Measurements from ENCODE around the gene GALNTL6.
"Not testable (repeated sequence)": the region's sequence is repeated elsewhere in the genome, so short reads cannot be mapped to it uniquely, and the experiment has no call there.

The GALNTL6 gene

DNA sequence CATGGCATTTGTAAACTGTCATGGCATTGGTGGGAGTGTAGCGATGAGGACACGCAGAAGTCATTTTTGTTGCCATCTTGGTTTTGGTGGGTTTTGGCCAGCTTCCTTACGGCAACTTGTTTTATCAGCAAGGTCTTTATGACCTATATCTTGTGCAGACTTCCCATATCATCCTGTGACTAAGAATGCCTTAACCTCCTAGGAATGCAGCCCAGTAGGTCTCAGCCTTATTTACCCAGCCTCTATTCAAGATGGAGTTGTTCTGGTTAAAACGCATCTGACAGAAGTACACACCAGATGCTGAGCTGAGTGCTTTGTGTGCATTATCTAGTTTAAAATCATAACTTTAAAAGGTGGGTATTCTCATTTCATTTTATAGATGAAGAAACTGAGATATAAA is 1086.7 kb downstream of the GALNTL6 start:
- TF ChIP-seq, protein P1, sequence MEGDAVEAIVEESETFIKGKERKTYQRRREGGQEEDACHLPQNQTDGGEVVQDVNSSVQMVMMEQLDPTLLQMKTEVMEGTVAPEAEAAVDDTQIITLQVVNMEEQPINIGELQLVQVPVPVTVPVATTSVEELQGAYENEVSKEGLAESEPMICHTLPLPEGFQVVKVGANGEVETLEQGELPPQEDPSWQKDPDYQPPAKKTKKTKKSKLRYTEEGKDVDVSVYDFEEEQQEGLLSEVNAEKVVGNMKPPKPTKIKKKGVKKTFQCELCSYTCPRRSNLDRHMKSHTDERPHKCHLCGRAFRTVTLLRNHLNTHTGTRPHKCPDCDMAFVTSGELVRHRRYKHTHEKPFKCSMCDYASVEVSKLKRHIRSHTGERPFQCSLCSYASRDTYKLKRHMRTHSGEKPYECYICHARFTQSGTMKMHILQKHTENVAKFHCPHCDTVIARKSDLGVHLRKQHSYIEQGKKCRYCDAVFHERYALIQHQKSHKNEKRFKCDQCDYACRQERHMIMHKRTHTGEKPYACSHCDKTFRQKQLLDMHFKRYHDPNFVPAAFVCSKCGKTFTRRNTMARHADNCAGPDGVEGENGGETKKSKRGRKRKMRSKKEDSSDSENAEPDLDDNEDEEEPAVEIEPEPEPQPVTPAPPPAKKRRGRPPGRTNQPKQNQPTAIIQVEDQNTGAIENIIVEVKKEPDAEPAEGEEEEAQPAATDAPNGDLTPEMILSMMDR (IDR thresholded peaks at IDR 0.05; ENCODE audit: insufficient read depth, missing control alignments), result no peak
- DNase-seq (ENCODE audit: insufficient read length, low spot score) (no peak), FAIRE-seq (no peak)

GRCh38 chr4:172900900-172901299 is 1087.7 kb downstream of the GALNTL6 start:
- DNase-seq (ENCODE audit: insufficient read length, low spot score) (no peak), FAIRE-seq (no peak)
- TF ChIP-seq, protein P1 (IDR thresholded peaks at IDR 0.05; ENCODE audit: insufficient read depth, missing control alignments), result no peak

- not testable (repeated sequence) for FAIRE-seq; DNase-seq (ENCODE audit: insufficient read length, low spot score)
Measured at GRCh38 chr4:172912468-172912867, 1099.3 kb downstream of the GALNTL6 start.

GRCh38 chr4:172917403-172917802 is 1104.2 kb downstream of the GALNTL6 start:
- not testable (repeated sequence) for FAIRE-seq; DNase-seq (ENCODE audit: insufficient read length, low spot score)

DNA sequence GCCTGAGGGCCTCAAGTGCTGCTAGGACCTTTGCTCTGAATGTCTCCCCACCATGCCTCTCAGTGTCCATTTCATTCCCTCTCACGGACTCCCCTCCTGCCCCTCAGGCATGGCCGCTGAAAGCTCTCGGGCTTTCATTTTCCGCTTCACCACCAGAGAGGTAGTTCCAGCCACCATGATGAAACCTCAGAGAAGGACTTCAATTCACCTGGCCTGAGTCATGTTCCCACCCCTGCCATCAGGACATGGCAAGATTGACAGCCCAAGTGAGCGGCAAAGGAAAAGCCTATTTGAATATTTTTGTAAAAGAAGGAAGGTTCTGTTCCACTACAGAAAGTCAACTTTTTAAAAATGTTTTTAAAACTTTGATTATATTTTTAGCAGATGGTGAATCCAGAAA is 1106.1 kb downstream of the GALNTL6 start:
- FAIRE-seq, result no peak
- DNase-seq (ENCODE audit: insufficient read length, low spot score), result no peak
- TF ChIP-seq, protein P1 (IDR thresholded peaks at IDR 0.05; ENCODE audit: insufficient read depth, missing control alignments), result no peak

GRCh38 chr4:172927096-172927814 is 1114.1 kb downstream of the GALNTL6 start:
- FAIRE-seq (no peak), DNase-seq (ENCODE audit: insufficient read length, low spot score) (no peak)
- TF ChIP-seq, protein P1 (IDR thresholded peaks at IDR 0.05; ENCODE audit: insufficient read depth, missing control alignments), result no peak

DNA sequence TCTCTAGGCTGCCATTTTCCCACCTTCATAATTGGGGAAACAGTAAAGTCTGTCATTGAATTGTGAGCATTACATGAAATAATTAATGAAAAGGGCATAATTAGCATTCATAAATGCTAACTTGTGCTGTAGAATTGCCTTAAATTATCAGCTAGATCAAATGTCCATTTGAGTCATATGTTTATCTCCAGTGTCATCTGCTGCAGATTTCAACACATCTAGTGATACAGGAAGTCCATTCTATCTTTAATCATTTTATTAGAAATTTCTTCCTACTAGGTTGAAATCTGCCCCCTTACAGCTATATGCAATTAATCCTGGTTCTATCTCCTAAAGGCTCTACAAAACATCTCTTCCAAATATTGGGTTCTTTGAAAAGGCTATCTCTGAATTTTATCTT is 1115.1 kb downstream of the GALNTL6 start:
- DNase-seq (ENCODE audit: insufficient read length, low spot score) (no peak), FAIRE-seq (no peak)
- TF ChIP-seq, protein P1 (IDR thresholded peaks at IDR 0.05; ENCODE audit: insufficient read depth, missing control alignments), result no peak

- FAIRE-seq, result no peak
- DNase-seq (ENCODE audit: insufficient read length, low spot score), result no peak
- TF ChIP-seq, protein P1 (IDR thresholded peaks at IDR 0.05; ENCODE audit: insufficient read depth, missing control alignments), result no peak
Measured at GRCh38 chr4:172938072-172938829, 1125.0 kb downstream of the GALNTL6 start.

All from D721Med (cell line).